Thoracic aorta (tissue), 2 donors: ENCODE results near the gene TAS1R3. TPM values are rescaled to one million over a fixed set of nuclear protein-coding genes. Genes with fewer than 3 reads are reported as not detected.

Source experiments
- ATAC-seq: fragments of 150-250 bp; one replicate; pipeline ENCODE4 v1.8.0; 2017; ENCODE audit warnings: low read depth; ENCODE audit not compliant: insufficient number of reproducible peaks, low FRiP score
- DNase-seq: peaks from one replicate; pipeline ENCODE4 v3.0.0-alpha.2; 2020; ENCODE audit warnings: low spot score
- H3K27ac ChIP-seq, 2 donors: fragments of 200-600 bp; sonication (generic); 1 replicate in 1 of 2; 2 replicates in 1 of 2; pipeline ENCODE4 v1.5.1; 2016; ENCODE audit warnings: mild to moderate bottlenecking in 2 of 2, moderate library complexity in 2 of 2
- H3K27me3 ChIP-seq: fragments of 200-600 bp; sonication (generic); replicated peaks from 2 replicates; pipeline ENCODE4 v1.6.0; 2016; ENCODE audit warnings: mild to moderate bottlenecking; ENCODE audit not compliant: insufficient read depth
- H3K36me3 ChIP-seq: fragments of 200-600 bp; sonication (generic); one replicate; pipeline ENCODE4 v1.5.1; 2016
- H3K4me1 ChIP-seq, 2 donors: fragments of 200-600 bp; sonication (generic); 1 replicate in 1 of 2; 2 replicates in 1 of 2; pipeline versions ENCODE4 v1.5.1 to v1.6.0; 2016; ENCODE audit warnings: low read depth in 2 of 2, mild to moderate bottlenecking in 1 of 2; ENCODE audit not compliant: control insufficient read depth in 1 of 2
- H3K4me3 ChIP-seq: fragments of 200-600 bp; sonication (generic); 2 replicates; pipeline ENCODE4 v1.5.1; 2016; ENCODE audit warnings: mild to moderate bottlenecking
- H3K9me3 ChIP-seq: fragments of 200-600 bp; sonication (generic); 2 replicates; pipeline ENCODE4 v1.5.1; 2016
- CTCF ChIP-seq: fragments of 200-600 bp; sonication (generic); IDR thresholded peaks from one replicate; pipeline ENCODE4 v1.5.1; 2019; ENCODE audit warnings: antibody characterized with exemption
- total RNA-seq, 2 donors: library from RNA; depleted of rRNA; stranded (reverse); fragments of >200 nt; gene quantifications; one replicate each; pipeline versions ENCODE4 v1.1.0 to v1.2.3, GENCODE V29; 2016

The TAS1R3 gene
- total RNA-seq, 2 donors from 2014 or later: 0.14 TPM; not detected in 1

- no peak for DNase-seq
- Histone ChIP-seq H3K36me3 (no peaks in the 10 kb centered on the region), H3K4me1 (peaks cover 0 to 15% of the 10 kb centered on the region in 2 donors), H3K27ac (no peak overlapping the region), H3K27me3 (no peaks in the 10 kb centered on the region), H3K4me3 (no peak overlapping the region), H3K9me3 (no peaks in the 10 kb centered on the region)
- no peak for ATAC-seq
- TF ChIP-seq CTCF: no peak
Observed at GRCh38 chr1:1287288-1288110, 43.6 kb upstream of the TAS1R3 start.

- H3K36me3 ChIP-seq: no peaks in the 10 kb centered on the region
- H3K4me1 ChIP-seq: peaks cover 0 to 15% of the 10 kb centered on the region in 2 donors
- H3K4me3 ChIP-seq: no peak overlapping the region
- ATAC-seq: no peak
- no peaks in the 10 kb centered on the region for H3K27me3 ChIP-seq
- peak; percentile 60 for TF ChIP-seq CTCF
- H3K9me3 ChIP-seq: no peaks in the 10 kb centered on the region
- H3K27ac ChIP-seq: no peak overlapping the region
- DNase-seq: no peak
Observed at GRCh38 chr1:1290238-1290731, 40.8 kb upstream of the TAS1R3 start.

- Histone ChIP-seq H3K36me3 (no peaks in the 10 kb centered on the region), H3K4me3 (no peak overlapping the region), H3K27ac (no peak overlapping the region), H3K27me3 (no peaks in the 10 kb centered on the region), H3K9me3 (no peaks in the 10 kb centered on the region), H3K4me1 (peaks cover 0 to 15% of the 10 kb centered on the region in 2 donors)
- ATAC-seq (no peak), DNase-seq (no peak)
- TF ChIP-seq CTCF: no peak
Observed at GRCh38 chr1:1291023-1291528, 40.0 kb upstream of the TAS1R3 start.

GRCh38 chr1:1291548-1292441 lies 39.3 kb upstream of the TAS1R3 start:
- no peaks in the 10 kb centered on the region for H3K36me3 ChIP-seq
- ATAC-seq (no peak), DNase-seq (no peak)
- no peaks in the 10 kb centered on the region for H3K9me3 ChIP-seq
- no peaks in the 10 kb centered on the region for H3K27me3 ChIP-seq
- no peak overlapping the region for H3K4me3 ChIP-seq
- no peak overlapping the region for H3K27ac ChIP-seq
- peak; percentile 64 for TF ChIP-seq CTCF
- peaks cover 0 to 15% of the 10 kb centered on the region in 2 donors for H3K4me1 ChIP-seq

- Histone ChIP-seq H3K27me3 (no peaks in the 10 kb centered on the region), H3K36me3 (no peaks in the 10 kb centered on the region), H3K9me3 (no peaks in the 10 kb centered on the region), H3K4me3 (no peak overlapping the region), H3K27ac (no peak overlapping the region), H3K4me1 (peaks cover 0 to 15% of the 10 kb centered on the region in 2 donors)
- TF ChIP-seq CTCF: no peak
- ATAC-seq: no peak
- no peak for DNase-seq
Observed at GRCh38 chr1:1292442-1292779, 38.7 kb upstream of the TAS1R3 start.
